H9 (cell line): ENCODE measurements around the gene ASB15. TPM values are rescaled to one million over a fixed set of nuclear protein-coding genes. Genes with fewer than 3 reads are reported as not detected.

Experiments
- DNase-seq: peaks from one replicate; pipeline ENCODE4 v3.0.0-alpha.2; 2017
- H2AFZ ChIP-seq: one replicate; pipeline ENCODE4 v1.6.1; 2013; ENCODE audit warnings: mild to moderate bottlenecking, low read length, control low read depth, moderate library complexity
- H2AK5ac ChIP-seq: 2 replicates; pipeline ENCODE4 v1.6.1; 2013; ENCODE audit warnings: low read length, control low read depth, mixed read lengths; ENCODE audit not compliant: insufficient read length
- H2BK120ac ChIP-seq: one replicate; pipeline ENCODE4 v1.6.1; 2013; ENCODE audit warnings: low read depth, mild to moderate bottlenecking, low read length, control low read depth, inconsistent platforms; ENCODE audit not compliant: poor library complexity, severe bottlenecking
- H2BK12ac ChIP-seq: 2 replicates; pipeline ENCODE4 v1.6.1; 2013; ENCODE audit warnings: low read length, control low read depth, mixed read lengths, low read depth; ENCODE audit not compliant: insufficient read length
- H2BK15ac ChIP-seq: 2 replicates; pipeline ENCODE4 v1.6.1; 2013; ENCODE audit warnings: low read depth, low read length, control low read depth
- H2BK20ac ChIP-seq: one replicate; pipeline ENCODE4 v1.6.1; 2013; ENCODE audit warnings: low read depth, mild to moderate bottlenecking, low read length, control low read depth, inconsistent platforms; ENCODE audit not compliant: poor library complexity, severe bottlenecking
- H2BK5ac ChIP-seq: 2 replicates; pipeline ENCODE4 v1.6.1; 2013; ENCODE audit warnings: low read length, control low read depth, mixed read lengths; ENCODE audit not compliant: insufficient read length
- H3K14ac ChIP-seq: 2 replicates; pipeline ENCODE4 v1.6.1; 2013; ENCODE audit warnings: low read length, control low read depth; ENCODE audit not compliant: insufficient read depth
- H3K18ac ChIP-seq: 2 replicates; pipeline ENCODE4 v1.6.1; 2013; ENCODE audit warnings: low read depth, mild to moderate bottlenecking, mixed read lengths, low read length, control low read depth; ENCODE audit not compliant: insufficient read length
- H3K23ac ChIP-seq: 2 replicates; pipeline ENCODE4 v1.6.1; 2013; ENCODE audit warnings: low read length, control low read depth, mixed read lengths, low read depth; ENCODE audit not compliant: insufficient read length
- H3K23me2 ChIP-seq: 2 replicates; pipeline ENCODE4 v1.6.1; 2013; ENCODE audit warnings: low read depth, mild to moderate bottlenecking, mixed read lengths, low read length, control low read depth; ENCODE audit not compliant: insufficient read length, poor library complexity, severe bottlenecking
- H3K27ac ChIP-seq: 2 replicates; pipeline ENCODE4 v1.5.1; 2013; ENCODE audit warnings: low read length, control low read depth, mixed read lengths, low read depth; ENCODE audit not compliant: insufficient read length
- H3K27me3 ChIP-seq: 2 replicates; pipeline ENCODE4 v1.6.1; 2013; ENCODE audit warnings: low read length, control low read depth, inconsistent platforms; ENCODE audit not compliant: insufficient read depth
- H3K4ac ChIP-seq: 2 replicates; pipeline ENCODE4 v1.6.1; 2013; ENCODE audit warnings: low read depth, mild to moderate bottlenecking, control low read depth, inconsistent platforms, low read length, moderate library complexity
- H3K4me1 ChIP-seq: 2 replicates; pipeline ENCODE4 v1.6.1; 2013; ENCODE audit warnings: low read length, control low read depth, inconsistent platforms; ENCODE audit not compliant: insufficient read depth
- H3K4me2 ChIP-seq: 2 replicates; pipeline ENCODE4 v1.6.1; 2013; ENCODE audit warnings: low read length, control low read depth, mixed read lengths; ENCODE audit not compliant: insufficient read length, insufficient read depth
- H3K56ac ChIP-seq: 2 replicates; pipeline ENCODE4 v1.6.1; 2013; ENCODE audit warnings: low read depth, mild to moderate bottlenecking, mixed read lengths, low read length, control low read depth; ENCODE audit not compliant: insufficient read length
- H3K79me1 ChIP-seq: 2 replicates; pipeline ENCODE4 v1.6.1; 2013; ENCODE audit warnings: low read depth, mild to moderate bottlenecking, moderate library complexity, low read length, control low read depth, inconsistent platforms; ENCODE audit not compliant: insufficient read depth, poor library complexity, severe bottlenecking
- H3K79me2 ChIP-seq: 2 replicates; pipeline ENCODE4 v1.6.1; 2013; ENCODE audit warnings: low read length, control low read depth, inconsistent platforms; ENCODE audit not compliant: insufficient read depth
- H3K9ac ChIP-seq: 2 replicates; pipeline ENCODE4 v1.6.1; 2013; ENCODE audit warnings: low read length, control low read depth, mixed read lengths; ENCODE audit not compliant: insufficient read length; ENCODE audit errors: extremely low read depth
- H3K9me3 ChIP-seq: one replicate; pipeline ENCODE4 v1.6.1; 2013; ENCODE audit warnings: low read depth, low read length, inconsistent platforms; ENCODE audit not compliant: control insufficient read depth
- H3T11ph ChIP-seq: one replicate; pipeline ENCODE4 v1.6.1; 2013; ENCODE audit warnings: mild to moderate bottlenecking, low read length, control low read depth, inconsistent platforms
- H4K20me1 ChIP-seq: one replicate; pipeline ENCODE4 v1.6.1; 2013; ENCODE audit not compliant: control insufficient read depth, insufficient read length, insufficient read depth
- H4K5ac ChIP-seq: 2 replicates; pipeline ENCODE4 v1.6.1; 2013; ENCODE audit warnings: low read depth, mild to moderate bottlenecking, mixed read lengths, low read length, control low read depth; ENCODE audit not compliant: insufficient read length
- H4K8ac ChIP-seq: replicated peaks from 2 replicates; pipeline ENCODE4 v1.6.1; 2013; ENCODE audit warnings: low read length, control low read depth, mixed read lengths, low read depth; ENCODE audit not compliant: insufficient read length
- H4K91ac ChIP-seq: 2 replicates; pipeline ENCODE4 v1.6.1; 2013; ENCODE audit warnings: low read depth, mild to moderate bottlenecking, moderate library complexity, mixed read lengths, low read length, control low read depth; ENCODE audit not compliant: insufficient read length
- H3K27ac Mint-ChIP-seq, 3 experiments: 2 replicates in 2 of 3; 3 replicates in 1 of 3; pipeline ENCODE4 v1.8.0; 2020 to 2021; ENCODE audit warnings: mixed read lengths in 3 of 3, mild to moderate bottlenecking in 1 of 3, moderate library complexity in 1 of 3
- H3K27me3 Mint-ChIP-seq: 2 replicates; pipeline ENCODE4 v1.8.0; 2021; ENCODE audit warnings: low read depth, mild to moderate bottlenecking, moderate library complexity, mixed read lengths
- H3K36me3 Mint-ChIP-seq, 3 experiments: 2 replicates in 2 of 3; 3 replicates in 1 of 3; pipeline ENCODE4 v1.8.0; 2020 to 2021; ENCODE audit warnings: low read depth in 3 of 3, mixed read lengths in 3 of 3; ENCODE audit not compliant: insufficient read depth in 1 of 3
- H3K4me1 Mint-ChIP-seq, 2 experiments: 2 replicates each; pipeline ENCODE4 v1.8.0; 2020; ENCODE audit warnings: mixed read lengths in 2 of 2
- H3K4me3 Mint-ChIP-seq, 2 experiments: 2 replicates in 1 of 2; 3 replicates in 1 of 2; pipeline ENCODE4 v1.8.0; 2020 to 2021; ENCODE audit warnings: mild to moderate bottlenecking in 2 of 2, mixed read lengths in 2 of 2, moderate library complexity in 1 of 2
- H3K9me3 Mint-ChIP-seq, 2 experiments: 2 replicates in 1 of 2; 3 replicates in 1 of 2; pipeline ENCODE4 v1.8.0; 2020; ENCODE audit warnings: mild to moderate bottlenecking in 2 of 2, mixed read lengths in 2 of 2, moderate library complexity in 1 of 2
- WGBS: extraction: QIAGEN DNeasy Blood & Tissue Kit; methylation state at CpG from one replicate; pipeline ENCODE4 v1.1.7; 2013; ENCODE audit warnings: missing lambda C conversion rate, low lambda C conversion rate, mixed read lengths; ENCODE audit not compliant: insufficient read length; ENCODE audit errors: extremely low coverage; 5-methylcytosine and 5-hydroxymethylcytosine counted together
- total RNA-seq: library from RNA; stranded (reverse); gene quantifications from 2 replicates; pipeline ENCODE4 v1.2.1, GENCODE V29; 2021
- TF ChIP-seq, protein P1 (sequence below): fragments of 200-600 bp; sonication (generic); conservative IDR thresholded peaks from 3 replicates; pipeline ENCODE4 v1.8.0; 2021; ENCODE audit warnings: antibody characterized with exemption, mild to moderate bottlenecking

ASB15 gene
- total RNA-seq, 1 experiment from 2014 or later = not detected

DNA sequence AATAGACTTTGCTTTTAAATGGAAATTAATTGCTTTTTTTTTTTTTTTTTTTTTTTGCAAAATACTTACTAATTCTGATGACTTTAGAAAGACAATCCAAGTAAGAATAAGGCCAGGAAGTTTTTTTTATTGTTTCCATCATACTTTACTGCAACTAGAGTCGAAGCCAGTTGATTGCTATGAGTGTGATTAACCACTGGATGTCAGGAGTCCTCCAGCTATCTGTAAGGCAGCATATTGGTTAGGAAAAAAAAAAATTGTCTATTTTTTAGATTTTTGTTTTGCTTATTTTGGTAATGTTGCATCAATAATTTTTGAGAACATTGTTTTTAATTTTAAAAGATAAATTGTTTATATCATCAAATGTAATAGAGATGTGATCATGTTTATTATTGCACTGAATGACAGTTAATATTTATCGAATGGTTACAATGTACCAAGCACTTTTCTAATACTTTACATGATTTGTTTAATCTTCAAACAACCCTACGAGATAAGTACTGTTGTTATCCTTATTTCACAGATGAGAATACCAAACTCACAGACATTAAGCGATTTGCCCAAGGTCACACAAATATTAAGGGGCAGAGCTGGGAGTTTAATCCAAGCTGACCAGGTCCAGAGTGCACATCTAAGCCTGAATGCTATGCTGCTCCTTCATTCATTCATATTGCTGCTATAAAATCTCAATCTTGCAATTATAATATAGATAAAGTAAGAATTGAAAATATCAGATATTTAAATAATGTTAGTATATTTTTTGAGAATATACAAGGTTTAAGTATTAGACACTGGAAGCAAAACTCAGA is 34.1 kb downstream of the ASB15 start:
- DNase-seq = no peak

More for the DNA sequence above, 34.1 kb downstream of the ASB15 start:
- Histone ChIP-seq H2AK5ac (no peak overlapping the region), H3K4me2 (no peak overlapping the region), H3K18ac (no peak overlapping the region), H2BK20ac (no peak overlapping the region), H3K9ac (no peak overlapping the region), H3K9me3 (no peaks in the 10 kb centered on the region), H3K27ac (no peak overlapping the region), H4K20me1 (no peaks in the 10 kb centered on the region), H3K79me2 (no peaks in the 10 kb centered on the region), H4K91ac (no peak overlapping the region), H3K79me1 (no peaks in the 10 kb centered on the region), H2BK5ac (no peak overlapping the region), H3K56ac (no peak overlapping the region), H3K23ac (no peak overlapping the region), H3K4ac (no peak overlapping the region), H3K14ac (no peak overlapping the region), H3K27me3 (no peaks in the 10 kb centered on the region; the same call in 1 of the 2 replicates), H3T11ph (no peak overlapping the region), H3K23me2 (no peaks in the 10 kb centered on the region), H2AFZ (no peak overlapping the region), H2BK12ac (no peak overlapping the region), H4K8ac (no peak overlapping the region), H4K5ac (no peak overlapping the region), H3K4me1 (no peaks in the 10 kb centered on the region), H2BK15ac (no peak overlapping the region), H2BK120ac (no peak overlapping the region)
- TF ChIP-seq, protein P1, sequence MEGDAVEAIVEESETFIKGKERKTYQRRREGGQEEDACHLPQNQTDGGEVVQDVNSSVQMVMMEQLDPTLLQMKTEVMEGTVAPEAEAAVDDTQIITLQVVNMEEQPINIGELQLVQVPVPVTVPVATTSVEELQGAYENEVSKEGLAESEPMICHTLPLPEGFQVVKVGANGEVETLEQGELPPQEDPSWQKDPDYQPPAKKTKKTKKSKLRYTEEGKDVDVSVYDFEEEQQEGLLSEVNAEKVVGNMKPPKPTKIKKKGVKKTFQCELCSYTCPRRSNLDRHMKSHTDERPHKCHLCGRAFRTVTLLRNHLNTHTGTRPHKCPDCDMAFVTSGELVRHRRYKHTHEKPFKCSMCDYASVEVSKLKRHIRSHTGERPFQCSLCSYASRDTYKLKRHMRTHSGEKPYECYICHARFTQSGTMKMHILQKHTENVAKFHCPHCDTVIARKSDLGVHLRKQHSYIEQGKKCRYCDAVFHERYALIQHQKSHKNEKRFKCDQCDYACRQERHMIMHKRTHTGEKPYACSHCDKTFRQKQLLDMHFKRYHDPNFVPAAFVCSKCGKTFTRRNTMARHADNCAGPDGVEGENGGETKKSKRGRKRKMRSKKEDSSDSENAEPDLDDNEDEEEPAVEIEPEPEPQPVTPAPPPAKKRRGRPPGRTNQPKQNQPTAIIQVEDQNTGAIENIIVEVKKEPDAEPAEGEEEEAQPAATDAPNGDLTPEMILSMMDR = peak; percentile 83
- Mint-ChIP-seq H3K27me3 (no peaks in the 10 kb centered on the region), H3K4me3 (no peak overlapping the region), H3K9me3 (no peaks in the 10 kb centered on the region; a peak in 1 of 5 replicates), H3K4me1 (peaks cover 5 to 6% of the 10 kb centered on the region in 2 experiments; a peak in 3 of 4 replicates), H3K36me3 (no peaks in the 10 kb centered on the region; a peak in 1 of 7 replicates), H3K27ac (no peak overlapping the region)
- no CpG with 5 or more reads among the region's 4 CpGs for WGBS
